ENCODE results near the gene TRIP4. TPM values are rescaled to one million over a fixed set of nuclear protein-coding genes. Genes with fewer than 3 reads are reported as not detected.

Gene TRIP4
- total RNA-seq, 2 donors from 2014 or later = 11.7 to 15.5 TPM

- H3K27ac ChIP-seq = peak overlapping the region in 3 of 4 donors; percentile 4 to 74 (median 19)
- 83 to 91% methylated on average over 2 of the region's 2 CpGs for WGBS, 2 donors
- TF ChIP-seq POLR2A (IDR thresholded peaks at IDR 0.05) = no peak
- TF ChIP-seq CTCF (IDR thresholded peaks at IDR 0.05) = no peak
- intact Hi-C loops (cut with DNase I) = no loop called here
- H3K9me3 ChIP-seq = no peaks in the 10 kb centered on the region
- H3K27me3 ChIP-seq = no peaks in the 10 kb centered on the region
- DNase-seq = no peak
- H3K4me1 ChIP-seq = peaks cover 17% of the 10 kb centered on the region
- no peaks in the 10 kb centered on the region for H3K36me3 ChIP-seq (replicated peaks in 1 of 2; ENCODE audit: insufficient read depth in 1 of 2, low read depth in 2 of 2)
- H3K4me3 ChIP-seq = no peak overlapping the region
- no peak for ATAC-seq
Observed at GRCh38 chr15:64443016-64443415, 55.4 kb downstream of the TRIP4 start.

- 46 to 48% methylated on average over 3 of the region's 3 CpGs for WGBS, 2 donors
- ATAC-seq = no peak
Observed at GRCh38 chr15:64443747-64444621, 56.3 kb downstream of the TRIP4 start.

GRCh38 chr15:64444836-64445235 is 57.2 kb downstream of the TRIP4 start:
- Histone ChIP-seq H3K27ac (peak overlapping the region in 2 of 4 donors; percentile 30 to 74), H3K36me3 (replicated peaks in 1 of 2; ENCODE audit: insufficient read depth in 1 of 2, low read depth in 2 of 2) (peaks cover 0 to 2% of the 10 kb centered on the region in 2 donors), H3K4me3 (no peak overlapping the region), H3K9me3 (no peaks in the 10 kb centered on the region), H3K27me3 (no peaks in the 10 kb centered on the region), H3K4me1 (peaks cover 17% of the 10 kb centered on the region)
- TF ChIP-seq CTCF (IDR thresholded peaks at IDR 0.05) (no peak), POLR2A (IDR thresholded peaks at IDR 0.05) (no peak)
- intact Hi-C loops (cut with DNase I) = no loop called here
- no peak for ATAC-seq
- no peak for DNase-seq

More at GRCh38 chr15:64443747-64444621, 56.3 kb downstream of the TRIP4 start:
- peak in 2 of 4 donors; percentile 27 to 41 for DNase-seq
- Histone ChIP-seq H3K27me3 (no peaks in the 10 kb centered on the region), H3K27ac (peak overlapping the region in 3 of 4 donors; percentile 2 to 74 (median 30)), H3K4me3 (no peak overlapping the region), H3K36me3 (replicated peaks in 1 of 2; ENCODE audit: insufficient read depth in 1 of 2, low read depth in 2 of 2) (no peaks in the 10 kb centered on the region), H3K4me1 (peaks cover 17% of the 10 kb centered on the region), H3K9me3 (no peaks in the 10 kb centered on the region)
- intact Hi-C loops (cut with DNase I) = no loop called here
- TF ChIP-seq POLR2A (IDR thresholded peaks at IDR 0.05) = no peak
- TF ChIP-seq CTCF (IDR thresholded peaks at IDR 0.05) = no peak

- intact Hi-C loops (cut with DNase I) = no loop called here
- Histone ChIP-seq H3K36me3 (replicated peaks in 1 of 2; ENCODE audit: insufficient read depth in 1 of 2, low read depth in 2 of 2) (peaks cover 0 to 3% of the 10 kb centered on the region in 2 donors), H3K4me3 (no peak overlapping the region), H3K4me1 (peaks cover 17% of the 10 kb centered on the region), H3K27ac (no peak overlapping the region), H3K9me3 (no peaks in the 10 kb centered on the region), H3K27me3 (no peaks in the 10 kb centered on the region)
- DNase-seq (no peak), ATAC-seq (no peak)
- WGBS, 2 donors = 83 to 96% methylated on average over 6 of the region's 6 CpGs
- TF ChIP-seq POLR2A (IDR thresholded peaks at IDR 0.05) (no peak), CTCF (IDR thresholded peaks at IDR 0.05) (no peak)
Observed at GRCh38 chr15:64447536-64448315, 60.1 kb downstream of the TRIP4 start.

Data from body of pancreas (tissue), 4 donors.